CD8-positive, alpha-beta memory T cell (primary cell): Measurements from ENCODE around the gene ASPHD1. TPM values are rescaled to one million over a fixed set of nuclear protein-coding genes. Genes with fewer than 3 reads are reported as not detected.

Experiments used
- CTCF ChIA-PET: fragments of 350-600 bp; sonication (Branson Sonifier 250); formaldehyde crosslinking; loops from one replicate; lab custom pipeline; 2021; ENCODE audit warnings: antibody characterized with exemption; lab: Charles Lee
- POLR2A ChIA-PET: fragments of 350-600 bp; sonication (Branson Sonifier 250); formaldehyde crosslinking; loops from one replicate; lab custom pipeline; 2021; ENCODE audit warnings: antibody characterized with exemption; lab: Charles Lee
- DNase-seq, 5 donors: peaks; one replicate each; pipeline versions ENCODE4 v3.0.0 to v3.0.0-alpha.2; 2020 to 2022; ENCODE audit warnings: mixed read lengths in 1 of 5
- H3K27ac ChIP-seq: one replicate; pipeline ENCODE4 v1.7.0; 2013; ENCODE audit warnings: low read depth, mild to moderate bottlenecking, low read length, moderate library complexity
- H3K27me3 ChIP-seq: 2 replicates; pipeline ENCODE4 v1.7.0; 2013; ENCODE audit warnings: low read length, mild to moderate bottlenecking; ENCODE audit not compliant: insufficient read depth, poor library complexity, severe bottlenecking
- H3K36me3 ChIP-seq: 2 replicates; pipeline ENCODE4 v1.7.0; 2013; ENCODE audit warnings: mild to moderate bottlenecking, low read length, moderate library complexity; ENCODE audit not compliant: insufficient read depth
- H3K4me1 ChIP-seq: 2 replicates; pipeline ENCODE4 v1.7.0; 2013; ENCODE audit warnings: mild to moderate bottlenecking, low read length, moderate library complexity; ENCODE audit not compliant: insufficient read depth
- H3K4me3 ChIP-seq: 2 replicates; pipeline ENCODE4 v1.7.0; 2013; ENCODE audit warnings: mild to moderate bottlenecking, low read length
- H3K9me3 ChIP-seq: 2 replicates; pipeline ENCODE4 v1.7.0; 2013; ENCODE audit warnings: mild to moderate bottlenecking, low read length
- H3K27ac Mint-ChIP-seq, 8 donors: one replicate each; pipeline ENCODE4 v1.8.0; 2020 to 2021; ENCODE audit warnings: mixed read lengths in 8 of 8, mild to moderate bottlenecking in 6 of 8, inconsistent platforms in 3 of 8, moderate library complexity in 3 of 8
- H3K27me3 Mint-ChIP-seq, 2 donors: one replicate each; pipeline ENCODE4 v1.8.0; 2020 to 2021; ENCODE audit warnings: mixed read lengths in 2 of 2, mild to moderate bottlenecking in 1 of 2, moderate library complexity in 1 of 2
- H3K36me3 Mint-ChIP-seq, 3 donors: one replicate each; pipeline ENCODE4 v1.8.0; 2020 to 2021; ENCODE audit warnings: mixed read lengths in 3 of 3, inconsistent platforms in 1 of 3, mild to moderate bottlenecking in 1 of 3
- H3K4me1 Mint-ChIP-seq, 3 donors: one replicate each; pipeline ENCODE4 v1.8.0; 2020 to 2021; ENCODE audit warnings: mixed read lengths in 3 of 3, inconsistent platforms in 1 of 3, mild to moderate bottlenecking in 1 of 3
- H3K4me3 Mint-ChIP-seq, 7 donors: one replicate each; pipeline ENCODE4 v1.8.0; 2020 to 2021; ENCODE audit warnings: mixed read lengths in 7 of 7, mild to moderate bottlenecking in 6 of 7, moderate library complexity in 4 of 7, inconsistent platforms in 2 of 7
- H3K9me3 Mint-ChIP-seq, 5 donors: one replicate each; pipeline ENCODE4 v1.8.0; 2020 to 2022; ENCODE audit warnings: mixed read lengths in 5 of 5, mild to moderate bottlenecking in 3 of 5, moderate library complexity in 2 of 5, inconsistent platforms in 1 of 5
- polyA plus RNA-seq: library from polyadenylated mRNA; unstranded; fragments of 300-500 nt; fragmentation: Illumina TruSeq; gene quantifications from one replicate; pipeline ENCODE4 v1.2.3, GENCODE V29; 2021
- total RNA-seq, 2 experiments: library from RNA; stranded (reverse); gene quantifications; one replicate each; pipeline ENCODE4 v1.2.3, GENCODE V29; 2021

The ASPHD1 gene
- total and polyA plus RNA-seq, 3 experiments from 2014 or later, result 1.2 to 1.7 TPM; not detected in 1

- H3K9me3 Mint-ChIP-seq, result no peaks in the 10 kb centered on the region
- H3K27me3 Mint-ChIP-seq, result peaks cover 15 to 35% of the 10 kb centered on the region in 2 donors
- CTCF ChIA-PET, result no interaction called here
Observed at GRCh38 chr16:29896841-29897240, 3.4 kb upstream of the ASPHD1 start.

GRCh38 chr16:29897333-29897732, 3.0 kb upstream of the ASPHD1 start:
- Histone ChIP-seq H3K27me3 (peaks cover 26% of the 10 kb centered on the region), H3K27ac (no peak overlapping the region), H3K9me3 (no peaks in the 10 kb centered on the region), H3K36me3 (no peaks in the 10 kb centered on the region), H3K4me1 (peaks cover 7% of the 10 kb centered on the region), H3K4me3 (no peak overlapping the region)
- peak overlapping the region in 1 of 7 donors; percentile 24 for H3K4me3 Mint-ChIP-seq
- H3K9me3 Mint-ChIP-seq, result no peaks in the 10 kb centered on the region
- H3K4me1 Mint-ChIP-seq, result peaks cover 0 to 9% (median 5%) of the 10 kb centered on the region in 3 donors
- CTCF ChIA-PET, result no interaction called here
- POLR2A ChIA-PET, result no interaction called here
- H3K27me3 Mint-ChIP-seq, result peaks cover 15 to 35% of the 10 kb centered on the region in 2 donors
- H3K27ac Mint-ChIP-seq, result no peak overlapping the region
- peaks cover 0 to 3% (median 0%) of the 10 kb centered on the region in 3 donors for H3K36me3 Mint-ChIP-seq
- no peak for DNase-seq

More at GRCh38 chr16:29896841-29897240, 3.4 kb upstream of the ASPHD1 start:
- Histone ChIP-seq H3K27ac (no peak overlapping the region), H3K27me3 (peaks cover 26% of the 10 kb centered on the region), H3K36me3 (no peaks in the 10 kb centered on the region), H3K4me1 (peaks cover 7% of the 10 kb centered on the region), H3K9me3 (no peaks in the 10 kb centered on the region), H3K4me3 (no peak overlapping the region)
- POLR2A ChIA-PET, result no interaction called here
- Mint-ChIP-seq H3K4me3 (peak overlapping the region in 1 of 7 donors; percentile 41), H3K27ac (no peak overlapping the region), H3K4me1 (peaks cover 0 to 9% (median 5%) of the 10 kb centered on the region in 3 donors), H3K36me3 (peaks cover 0 to 3% (median 0%) of the 10 kb centered on the region in 3 donors)
- no peak for DNase-seq

- no peaks in the 10 kb centered on the region for H3K36me3 ChIP-seq
- DNase-seq, result no peak
- POLR2A ChIA-PET, result interaction anchor here (0.7 kb wide), 1 partner anchor 792 kb away, joined by 3 read pairs; no protein-coding TSS in a partner anchor
- H3K27ac ChIP-seq, result no peak overlapping the region
- Mint-ChIP-seq H3K27me3 (peaks cover 13 to 35% of the 10 kb centered on the region in 2 donors), H3K4me1 (peaks cover 0 to 9% (median 5%) of the 10 kb centered on the region in 3 donors), H3K36me3 (peaks cover 0 to 3% (median 0%) of the 10 kb centered on the region in 3 donors), H3K4me3 (peak overlapping the region in 3 of 7 donors; percentile 10 to 68 (median 22)), H3K27ac (no peak overlapping the region), H3K9me3 (no peaks in the 10 kb centered on the region)
- H3K4me3 ChIP-seq, result no peak overlapping the region
- peaks cover 7% of the 10 kb centered on the region for H3K4me1 ChIP-seq
- H3K27me3 ChIP-seq, result peaks cover 26% of the 10 kb centered on the region
- no peaks in the 10 kb centered on the region for H3K9me3 ChIP-seq
- CTCF ChIA-PET, result interaction anchor here (0.6 to 1.4 kb wide), 2 partner anchors 198 to 1406 kb away, joined by 3 read pairs; partner anchors contain the start of gene CLN3
Observed at GRCh38 chr16:29898135-29898803, 2.0 kb upstream of the ASPHD1 start.

- Histone ChIP-seq H3K4me1 (peaks cover 7% of the 10 kb centered on the region), H3K36me3 (no peaks in the 10 kb centered on the region), H3K4me3 (no peak overlapping the region), H3K27ac (no peak overlapping the region), H3K9me3 (no peaks in the 10 kb centered on the region), H3K27me3 (peaks cover 26% of the 10 kb centered on the region)
- CTCF ChIA-PET, result interaction anchor here (1.3 to 1.4 kb wide), 2 partner anchors 27 to 198 kb away, joined by 3 read pairs; partner anchors contain the start of gene KCTD13
- Mint-ChIP-seq H3K27me3 (peaks cover 16 to 35% of the 10 kb centered on the region in 2 donors), H3K4me3 (peak overlapping the region in 2 of 7 donors; percentile 22 to 68), H3K36me3 (peaks cover 0 to 3% (median 0%) of the 10 kb centered on the region in 3 donors), H3K9me3 (no peaks in the 10 kb centered on the region), H3K27ac (no peak overlapping the region), H3K4me1 (peaks cover 0 to 9% (median 5%) of the 10 kb centered on the region in 3 donors)
- DNase-seq, result no peak
- POLR2A ChIA-PET, result interaction anchor here (0.7 to 0.9 kb wide), 2 partner anchors 232 to 791 kb away, joined by 3 read pairs; no protein-coding TSS in a partner anchor
Observed at GRCh38 chr16:29898804-29899515, 1.3 kb upstream of the ASPHD1 start.

GRCh38 chr16:29899516-29900101, 679 bp upstream of the ASPHD1 start, which contains the start of gene SEZ6L2:
SEZ6L2 (minus strand) TSS chr16:29899550; CDS start chr16:29899019, 531 bp downstream.
- peaks cover 26% of the 10 kb centered on the region for H3K27me3 ChIP-seq
- no peaks in the 10 kb centered on the region for H3K9me3 ChIP-seq
- H3K27me3 Mint-ChIP-seq, result peaks cover 16 to 32% of the 10 kb centered on the region in 2 donors
- DNase-seq, result peak in 1 of 5 donors; percentile 80
- no peaks in the 10 kb centered on the region for H3K36me3 ChIP-seq
- H3K36me3 Mint-ChIP-seq, result peaks cover 0 to 3% (median 0%) of the 10 kb centered on the region in 3 donors
- H3K4me1 Mint-ChIP-seq, result peaks cover 0 to 9% (median 5%) of the 10 kb centered on the region in 3 donors
- CTCF ChIA-PET, result interaction anchor here (1.3 to 1.4 kb wide), 2 partner anchors 26 to 199 kb away, joined by 3 read pairs; partner anchors contain the start of gene KCTD13
- POLR2A ChIA-PET, result interaction anchor here (0.6 to 1.0 kb wide), 3 partner anchors 78 to 233 kb away, joined by 3 read pairs; no protein-coding TSS in a partner anchor
- H3K4me3 Mint-ChIP-seq, result peak within 1 kb of the TSS; percentile 34 to 78 (median 62)
- H3K4me1 ChIP-seq, result peaks cover 7% of the 10 kb centered on the region
- H3K27ac ChIP-seq, result no peak within 1 kb of the TSS
- no peaks in the 10 kb centered on the region for H3K9me3 Mint-ChIP-seq
- no peak within 1 kb of the TSS for H3K27ac Mint-ChIP-seq
- peak within 1 kb of the TSS; percentile 47 for H3K4me3 ChIP-seq

- H3K27ac Mint-ChIP-seq, result peak overlapping the region in 1 of 8 donors; percentile 32
- no peaks in the 10 kb centered on the region for H3K9me3 Mint-ChIP-seq
- peaks cover 0 to 3% (median 0%) of the 10 kb centered on the region in 3 donors for H3K36me3 Mint-ChIP-seq
- peak overlapping the region; percentile 34 to 78 (median 62) for H3K4me3 Mint-ChIP-seq
- no peaks in the 10 kb centered on the region for H3K36me3 ChIP-seq
- peaks cover 13 to 22% of the 10 kb centered on the region in 2 donors for H3K27me3 Mint-ChIP-seq
- H3K4me1 Mint-ChIP-seq, result peaks cover 0 to 9% (median 5%) of the 10 kb centered on the region in 3 donors
- ChIA-PET CTCF (no interaction called here), POLR2A (interaction anchor here (0.5 kb wide), 2 partner anchors 121 to 154 kb away, joined by 4 read pairs; no protein-coding TSS in a partner anchor)
- no peak overlapping the region for H3K4me3 ChIP-seq
- H3K4me1 ChIP-seq, result peaks cover 7% of the 10 kb centered on the region
- H3K9me3 ChIP-seq, result no peaks in the 10 kb centered on the region
- DNase-seq, result no peak
- H3K27ac ChIP-seq, result no peak overlapping the region
- peaks cover 23% of the 10 kb centered on the region for H3K27me3 ChIP-seq
Observed at GRCh38 chr16:29900888-29901606, 759 bp downstream of the ASPHD1 start.

- no peaks in the 10 kb centered on the region for H3K36me3 ChIP-seq
- H3K4me1 Mint-ChIP-seq, result peaks cover 0 to 9% (median 5%) of the 10 kb centered on the region in 3 donors
- H3K27ac Mint-ChIP-seq, result no peak overlapping the region
- H3K36me3 Mint-ChIP-seq, result peaks cover 0 to 3% (median 3%) of the 10 kb centered on the region in 3 donors
- peaks cover 23% of the 10 kb centered on the region for H3K27me3 ChIP-seq
- no peak for DNase-seq
- H3K4me1 ChIP-seq, result peaks cover 7% of the 10 kb centered on the region
- H3K27ac ChIP-seq, result no peak overlapping the region
- H3K4me3 Mint-ChIP-seq, result peak overlapping the region in 5 of 7 donors; percentile 8 to 78 (median 49)
- POLR2A ChIA-PET, result no interaction called here
- H3K9me3 ChIP-seq, result no peaks in the 10 kb centered on the region
- CTCF ChIA-PET, result no interaction called here
- H3K4me3 ChIP-seq, result no peak overlapping the region
- peaks cover 10 to 19% of the 10 kb centered on the region in 2 donors for H3K27me3 Mint-ChIP-seq
- no peaks in the 10 kb centered on the region for H3K9me3 Mint-ChIP-seq
Observed at GRCh38 chr16:29901607-29901945, 1.3 kb downstream of the ASPHD1 start.
